ENCODE results near the gene TOR4A. TPM values are rescaled to one million over a fixed set of nuclear protein-coding genes. Genes with fewer than 3 reads are reported as not detected.

The TOR4A gene
- total RNA-seq, 1 donor from 2014 or later: 29.8 TPM

GRCh38 chr9:137273095-137273490, 4.4 kb upstream of the TOR4A start:
- no peak for DNase-seq

GRCh38 chr9:137273611-137274320, 3.8 kb upstream of the TOR4A start:
- no peak for DNase-seq

GRCh38 chr9:137275203-137275587, 2.3 kb upstream of the TOR4A start:
- DNase-seq: no peak

- DNase-seq: no peak
These were observed 1.7 kb upstream of the TOR4A start for GRCh38 chr9:137275588-137276472.

GRCh38 chr9:137276473-137277328, 825 bp upstream of the TOR4A start:
- peak; percentile 61 for DNase-seq

- DNase-seq: peak; percentile 48
These were observed 655 bp downstream of the TOR4A start for GRCh38 chr9:137278061-137278701.

GRCh38 chr9:137278721-137279711, 1.5 kb downstream of the TOR4A start:
- DNase-seq: no peak

- DNase-seq: no peak
These were observed 2.4 kb downstream of the TOR4A start for GRCh38 chr9:137279741-137280473.

- peak; percentile 65 for DNase-seq
These were observed 3.2 kb downstream of the TOR4A start for GRCh38 chr9:137280474-137281344.

- no peak for DNase-seq
These were observed 4.0 kb downstream of the TOR4A start for GRCh38 chr9:137281345-137282116.

- peak; percentile 92 for DNase-seq
These were observed 9.5 kb downstream of the TOR4A start for GRCh38 chr9:137286975-137287383.

GRCh38 chr9:137293094-137293481, 15.6 kb downstream of the TOR4A start:
- DNase-seq: no peak

GRCh38 chr9:137293482-137294090, 16.1 kb downstream of the TOR4A start:
- no peak for DNase-seq

- peak; percentile 81 for DNase-seq
These were observed 16.7 kb downstream of the TOR4A start for GRCh38 chr9:137294091-137294680.

GRCh38 chr9:137294681-137295237, 17.2 kb downstream of the TOR4A start:
- DNase-seq: peak; percentile 80

- peak; percentile 67 for DNase-seq
These were observed 17.8 kb downstream of the TOR4A start for GRCh38 chr9:137295238-137295811.
